Measurements from ENCODE around the gene KLHDC8A.

DNA sequence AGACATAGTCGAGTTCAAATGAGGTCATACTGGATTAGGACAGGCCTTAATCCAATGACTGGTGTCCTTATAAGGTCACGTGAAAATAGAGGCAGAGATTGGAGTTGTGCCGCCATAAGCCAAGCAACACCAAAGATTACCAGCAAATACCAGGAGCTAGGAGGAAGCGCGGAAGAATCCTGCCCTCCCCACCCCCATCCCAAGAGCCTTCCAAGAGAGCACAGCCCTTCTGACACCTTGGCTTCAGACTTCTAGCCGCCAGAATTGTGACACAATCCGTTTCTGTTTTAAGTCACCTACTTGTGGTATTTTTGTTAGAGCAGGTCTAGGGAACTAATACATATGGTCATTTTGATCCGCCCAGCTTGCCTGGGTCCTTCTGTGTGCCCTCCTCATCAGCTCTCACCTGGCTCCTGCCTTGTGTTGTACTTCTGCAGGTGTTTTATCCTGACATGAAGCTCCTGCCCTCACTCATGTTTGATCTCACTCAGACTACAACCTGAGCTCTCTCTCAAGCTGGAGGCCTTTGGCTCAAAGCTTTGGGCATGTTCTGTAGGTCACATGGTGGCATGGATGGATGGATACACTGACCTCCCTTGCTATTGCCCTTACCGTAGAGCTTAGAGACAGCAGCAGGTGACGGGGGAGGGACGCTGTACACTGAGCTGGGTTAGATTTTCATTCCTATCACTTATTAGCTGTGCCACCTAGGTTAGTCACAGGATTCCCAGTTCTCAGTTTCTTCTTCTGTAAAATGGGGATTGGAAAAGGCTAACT, 24.5 kb downstream of the KLHDC8A start:
- TF ChIP-seq POLR2A (IDR thresholded peaks at IDR 0.05; ENCODE audit: low read depth, low read length), result no peak
- TF ChIP-seq POLR2AphosphoS5 (IDR thresholded peaks at IDR 0.05; ENCODE audit: low read depth, low read length), result no peak
- TF ChIP-seq TAF1 (IDR thresholded peaks at IDR 0.05; ENCODE audit: low read depth, low read length), result no peak
- TF ChIP-seq PAX5 (IDR thresholded peaks at IDR 0.05; ENCODE audit: insufficient read depth, low read length, severe bottlenecking), result no peak
- TF ChIP-seq SPI1 (IDR thresholded peaks at IDR 0.05; ENCODE audit: low read depth, low read length), result no peak
- no peak for TF ChIP-seq POU2F2 (IDR thresholded peaks at IDR 0.05; ENCODE audit: low read depth, low read length)
